GM18505 (cell line): ENCODE data around the gene NOL9.
A peak's percentile ranks its signal among the peaks of the same experiment; 100 is the strongest.

Source experiments
- ATAC-seq: cut with Tn5 transposase; IDR thresholded peaks from one replicate; pipeline ENCODE4 v1.9.1; 2021; ENCODE audit not compliant: unreplicated experiment
- POLR2A ChIP-seq: IDR thresholded peaks from 4 replicates; pipeline ENCODE4 v1.6.1; 2011; ENCODE audit warnings: borderline replicate concordance; ENCODE audit not compliant: insufficient read depth, insufficient read length; ENCODE audit errors: extremely low read depth

NOL9 gene

DNA sequence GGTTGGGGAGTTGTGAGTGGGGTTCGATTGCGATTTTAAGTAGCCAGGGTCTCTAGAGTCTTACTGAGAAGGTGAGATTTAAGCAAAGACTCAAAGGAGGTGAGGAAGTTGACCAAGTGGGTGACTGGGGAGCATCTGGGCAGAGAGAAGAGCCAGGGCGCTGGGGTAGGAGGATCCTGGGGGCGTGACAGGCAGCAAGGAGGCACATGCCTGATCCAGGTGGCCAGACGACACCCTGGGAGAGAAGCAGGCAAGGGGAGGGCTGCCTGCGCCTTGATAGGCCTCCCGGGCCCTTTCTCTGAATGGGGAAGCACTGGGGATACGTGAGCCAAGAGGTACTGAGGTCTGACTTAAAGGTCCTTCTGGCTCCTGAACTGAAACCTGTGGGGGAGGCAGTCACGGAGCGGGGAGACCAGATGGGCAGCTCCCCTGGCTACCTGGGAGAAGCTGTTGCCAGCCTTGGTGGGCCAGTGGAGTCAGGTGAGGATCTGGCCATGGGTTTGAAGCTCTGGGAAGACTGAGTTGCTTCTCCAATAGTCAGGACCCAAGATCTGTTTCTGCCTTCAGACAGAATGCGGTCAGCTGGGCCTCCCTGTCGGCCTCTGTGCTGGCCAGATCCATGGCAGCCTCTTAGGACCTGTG is 30.9 kb upstream of the NOL9 start:
- TF ChIP-seq POLR2A: no peak
- no peak for ATAC-seq

DNA sequence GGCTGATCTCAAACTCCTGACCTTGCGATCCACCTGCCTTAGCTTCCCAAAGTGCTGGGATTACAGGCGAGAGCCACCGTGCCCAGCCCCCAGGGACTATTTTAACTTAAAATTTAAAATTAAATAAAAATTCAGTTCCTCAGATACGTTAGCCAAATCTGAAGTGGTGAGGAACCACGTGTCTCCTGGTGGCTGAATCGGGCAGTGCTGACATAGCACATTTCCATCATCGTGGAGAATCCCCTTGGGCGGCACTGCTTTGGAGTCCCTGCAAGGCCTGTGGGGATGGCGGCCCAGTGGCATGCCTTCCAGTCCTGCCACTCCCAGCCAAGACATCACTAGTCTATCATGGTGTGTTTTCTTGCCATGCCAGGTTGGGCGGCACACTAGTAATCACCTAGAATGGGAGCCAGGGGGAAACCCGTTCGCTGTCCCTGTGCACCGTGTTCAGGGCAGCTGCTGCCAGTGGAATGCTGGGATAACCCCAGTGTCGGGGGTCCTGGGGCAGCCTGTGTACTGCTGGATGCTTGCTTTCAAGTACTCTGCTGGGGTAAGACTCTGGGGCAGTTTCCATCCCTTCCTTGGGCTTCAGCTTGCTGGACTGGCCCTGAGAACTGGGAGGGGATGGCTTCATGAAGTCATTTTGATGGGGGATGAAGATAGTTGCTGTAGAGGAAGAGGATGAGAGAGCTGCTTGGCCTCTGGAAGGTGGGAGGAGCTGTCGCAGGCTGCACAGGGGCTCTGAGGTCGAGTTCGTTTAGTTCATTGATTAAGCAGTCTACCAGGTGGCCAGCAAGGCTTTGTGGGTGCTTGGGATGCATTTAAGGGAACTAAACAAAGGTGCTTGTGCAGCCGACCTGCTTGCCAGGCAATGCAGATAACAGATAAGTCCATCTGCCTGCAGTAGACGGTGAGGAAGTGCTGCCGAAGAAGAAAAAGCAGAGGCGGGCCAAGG is 30.1 kb upstream of the NOL9 start:
- no peak for ATAC-seq
- TF ChIP-seq POLR2A: no peak

DNA sequence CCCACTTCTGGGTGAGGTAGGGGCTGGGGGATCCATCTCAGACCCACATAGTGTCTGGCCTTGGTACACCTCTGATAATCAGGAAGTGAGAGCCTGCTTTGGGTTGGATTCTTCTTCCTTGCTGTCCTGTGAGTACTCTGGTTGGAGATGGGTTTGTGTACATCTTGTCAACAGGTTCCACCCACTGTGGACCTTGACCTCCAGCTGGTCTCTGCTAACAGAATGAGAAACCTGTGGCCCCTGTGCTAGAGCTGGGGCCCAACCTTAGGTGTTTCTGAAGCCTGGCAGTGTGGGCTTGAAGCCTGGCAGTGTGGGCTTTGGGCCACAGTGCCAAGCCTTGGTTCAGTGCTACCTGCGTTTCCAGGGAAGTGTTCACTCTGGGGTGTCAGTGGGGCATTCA is 28.1 kb upstream of the NOL9 start:
- no peak for ATAC-seq
- no peak for TF ChIP-seq POLR2A

DNA sequence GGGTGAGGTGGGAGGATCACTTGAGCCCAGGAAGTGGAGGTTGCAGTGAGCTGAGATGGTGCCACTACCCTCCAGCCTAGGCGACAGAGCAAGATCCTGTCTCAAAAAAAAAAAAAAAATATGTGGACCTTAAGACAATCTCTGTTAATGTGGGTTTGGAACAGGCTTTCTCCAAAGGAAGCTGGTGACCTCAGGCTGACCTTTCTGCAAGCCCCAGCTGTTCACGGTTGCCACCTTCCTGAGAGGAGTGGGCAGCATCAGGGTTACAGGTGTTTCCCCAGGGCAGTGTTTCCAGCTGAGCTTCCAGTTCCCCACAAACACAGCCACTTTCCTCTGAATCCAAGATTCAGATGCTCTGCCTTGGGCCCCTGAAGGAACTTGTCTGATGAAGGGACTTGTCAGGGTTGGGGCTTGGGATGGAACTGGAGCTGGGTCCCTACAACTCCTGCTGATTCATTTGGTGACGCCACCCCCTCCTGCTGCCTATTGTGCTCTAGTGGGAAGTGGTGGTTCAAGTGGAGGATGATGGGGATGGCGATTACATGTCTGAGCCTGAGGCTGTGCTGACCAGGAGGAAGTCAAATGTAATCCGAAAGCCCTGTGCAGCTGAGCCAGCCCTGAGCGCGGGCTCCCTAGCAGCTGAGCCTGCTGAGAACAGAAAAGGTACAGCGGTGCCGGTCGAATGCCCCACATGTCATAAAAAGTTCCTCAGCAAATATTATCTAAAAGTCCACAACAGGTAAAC is 27.4 kb upstream of the NOL9 start:
- TF ChIP-seq POLR2A: no peak
- no peak for ATAC-seq

DNA sequence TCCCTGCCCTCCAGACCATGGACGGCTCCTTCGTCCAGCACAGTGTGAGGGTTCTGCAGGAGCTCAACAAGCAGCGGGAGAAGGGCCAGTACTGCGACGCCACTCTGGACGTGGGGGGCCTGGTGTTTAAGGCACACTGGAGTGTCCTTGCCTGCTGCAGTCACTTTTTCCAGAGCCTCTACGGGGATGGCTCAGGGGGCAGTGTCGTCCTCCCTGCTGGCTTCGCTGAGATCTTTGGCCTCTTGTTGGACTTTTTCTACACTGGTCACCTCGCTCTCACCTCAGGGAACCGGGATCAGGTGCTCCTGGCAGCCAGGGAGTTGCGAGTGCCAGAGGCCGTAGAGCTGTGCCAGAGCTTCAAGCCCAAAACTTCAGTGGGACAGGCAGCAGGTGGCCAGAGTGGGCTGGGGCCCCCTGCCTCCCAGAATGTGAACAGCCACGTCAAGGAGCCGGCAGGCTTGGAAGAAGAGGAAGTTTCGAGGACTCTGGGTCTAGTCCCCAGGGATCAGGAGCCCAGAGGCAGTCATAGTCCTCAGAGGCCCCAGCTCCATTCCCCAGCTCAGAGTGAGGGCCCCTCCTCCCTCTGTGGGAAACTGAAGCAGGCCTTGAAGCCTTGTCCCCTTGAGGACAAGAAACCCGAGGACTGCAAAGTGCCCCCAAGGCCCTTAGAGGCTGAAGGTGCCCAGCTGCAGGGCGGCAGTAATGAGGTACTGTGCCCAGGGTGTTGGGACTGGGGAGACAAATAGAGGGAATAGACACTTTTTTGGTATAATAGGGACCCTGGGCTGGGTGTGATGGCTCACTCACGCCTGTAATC is 26.5 kb upstream of the NOL9 start:
- TF ChIP-seq POLR2A: no peak
- no peak for ATAC-seq

DNA sequence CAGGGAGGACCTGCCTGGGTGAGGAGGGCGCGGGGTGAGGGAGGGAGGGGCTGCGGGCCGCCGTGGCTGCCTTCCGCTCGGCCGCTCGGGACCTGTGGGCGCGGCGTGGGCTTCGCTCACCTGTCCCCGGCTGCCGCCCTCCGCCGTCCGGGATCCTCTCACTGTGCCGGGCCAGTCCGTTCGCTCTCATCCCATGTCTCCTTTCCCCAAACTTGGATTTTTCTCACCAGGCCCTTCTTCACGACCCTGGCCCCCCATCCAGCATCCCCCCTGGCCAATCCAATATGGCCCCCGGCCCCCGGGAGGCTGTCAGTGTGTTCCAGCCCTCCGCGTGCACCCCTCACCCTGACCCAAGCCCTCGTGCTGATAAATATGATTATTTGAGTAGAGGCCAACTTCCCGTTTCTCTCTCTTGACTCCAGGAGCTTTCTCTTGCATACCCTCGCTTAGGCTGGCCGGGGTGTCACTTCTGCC is 25.8 kb upstream of the NOL9 start:
- ATAC-seq: no peak

GRCh38 chr1:6579374-6580118 is 25.2 kb upstream of the NOL9 start, which contains the start of gene ZBTB48:
Gene ZBTB48 (plus strand): TSS chr1:6579994. CDS start chr1:6580610, 616 bp downstream.
- peak; percentile 96 for TF ChIP-seq POLR2A
- ATAC-seq: peak; percentile 94

More for the DNA sequence above, 25.8 kb upstream of the NOL9 start:
- no peak for TF ChIP-seq POLR2A

DNA sequence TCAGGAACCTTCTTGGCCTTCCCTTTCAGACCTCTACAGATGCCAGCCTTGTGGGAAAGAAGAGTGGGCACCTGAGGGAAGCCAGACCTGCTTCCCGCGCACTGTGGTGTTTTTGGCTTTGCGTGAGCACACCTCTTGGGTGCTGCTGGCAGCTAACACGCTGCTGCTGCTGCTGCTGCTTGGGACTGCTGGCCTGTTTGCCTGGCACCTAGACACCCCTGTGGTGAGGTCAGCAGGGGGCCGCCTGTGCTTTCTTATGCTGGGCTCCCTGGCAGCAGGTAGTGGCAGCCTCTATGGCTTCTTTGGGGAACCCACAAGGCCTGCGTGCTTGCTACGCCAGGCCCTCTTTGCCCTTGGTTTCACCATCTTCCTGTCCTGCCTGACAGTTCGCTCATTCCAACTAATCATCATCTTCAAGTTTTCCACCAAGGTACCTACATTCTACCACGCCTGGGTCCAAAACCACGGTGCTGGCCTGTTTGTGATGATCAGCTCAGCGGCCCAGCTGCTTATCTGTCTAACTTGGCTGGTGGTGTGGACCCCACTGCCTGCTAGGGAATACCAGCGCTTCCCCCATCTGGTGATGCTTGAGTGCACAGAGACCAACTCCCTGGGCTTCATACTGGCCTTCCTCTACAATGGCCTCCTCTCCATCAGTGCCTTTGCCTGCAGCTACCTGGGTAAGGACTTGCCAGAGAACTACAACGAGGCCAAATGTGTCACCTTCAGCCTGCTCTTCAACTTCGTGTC is 24.5 kb upstream of the NOL9 start:
- no peak for ATAC-seq

DNA sequence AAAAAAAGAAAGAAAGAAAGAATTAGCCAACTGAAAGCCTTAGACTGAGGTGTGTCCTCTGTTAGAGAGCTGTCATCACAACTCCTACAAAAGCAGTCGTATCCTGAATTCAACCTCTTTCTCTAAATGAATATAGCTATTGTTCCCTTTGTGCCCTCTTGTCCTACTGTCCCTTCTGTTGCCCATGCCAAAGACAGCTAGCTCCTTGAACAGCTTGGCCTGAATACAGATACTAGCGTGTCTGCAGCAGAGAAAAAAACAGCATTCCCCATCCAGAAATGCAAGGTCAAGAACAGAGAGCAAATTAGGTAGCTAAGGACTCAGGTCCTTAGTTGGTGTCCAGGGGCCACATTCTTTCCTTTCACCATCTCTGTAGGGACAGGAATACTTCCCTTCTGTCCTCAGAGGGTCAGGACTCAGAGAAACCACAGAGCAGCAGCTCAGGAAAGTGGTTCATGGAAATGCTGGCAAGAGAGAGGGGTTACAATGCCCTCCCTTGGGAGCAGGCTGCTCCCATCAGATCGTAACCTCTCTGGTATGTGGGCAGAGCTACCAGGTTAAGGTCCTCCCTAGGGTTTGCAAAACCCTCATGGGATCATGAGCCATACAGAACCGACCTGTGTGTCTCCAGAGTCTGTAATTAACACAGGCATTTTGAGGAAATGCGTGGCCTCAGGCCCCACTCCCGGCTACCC is 23.7 kb upstream of the NOL9 start:
- ATAC-seq: no peak
- no peak for TF ChIP-seq POLR2A

More for the DNA sequence above, 24.5 kb upstream of the NOL9 start:
- no peak for TF ChIP-seq POLR2A

- TF ChIP-seq POLR2A: no peak
- no peak for ATAC-seq
These were observed 20.5 kb upstream of the NOL9 start for GRCh38 chr1:6574818-6575217.
